IMR-90 (cell line): ENCODE data around the gene AGPS. TPM values are rescaled to one million over a fixed set of nuclear protein-coding genes. Genes with fewer than 3 reads are reported as not detected.

Experiments used
- ATAC-seq: fragments of 200-7000 bp; cut with Tn5 transposase; 2 replicates; pipeline ENCODE4 v1.9.1; 2020; ENCODE audit warnings: low read depth, mild to moderate bottlenecking, moderate library complexity
- BruUV-seq: library from RNA; stranded (reverse); fragments of 400-500 nt; replicated peaks from 2 replicates; lab custom pipeline; 2021; lab: Mats Ljungman, UMichigan
- CTCF ChIA-PET: fragments of 300-600 bp; formaldehyde crosslinking; extraction: SDS; loops from one replicate; lab custom pipeline; 2021; ENCODE audit warnings: antibody characterized with exemption; lab: Yijun Ruan, JAX
- POLR2A ChIA-PET: fragments of 300-600 bp; sonication (Branson Sonifier 250); formaldehyde crosslinking; loops from one replicate; lab custom pipeline; 2022; ENCODE audit warnings: antibody characterized with exemption; ENCODE audit not compliant: unreplicated experiment; lab: Charles Lee
- DNase-seq: peaks from one replicate; pipeline ENCODE4 v3.0.0; 2013
- H2AFZ ChIP-seq: replicated peaks from 2 replicates; pipeline ENCODE3; 2013; ENCODE audit warnings: low read length, mild to moderate bottlenecking; ENCODE audit not compliant: poor library complexity
- H2AK5ac ChIP-seq: 2 replicates; pipeline ENCODE4 v1.6.1; 2013; ENCODE audit warnings: low read depth, low read length, inconsistent platforms
- H2AK9ac ChIP-seq: replicated peaks from 2 replicates; pipeline ENCODE3; 2013; ENCODE audit warnings: mild to moderate bottlenecking, low read depth, low read length, moderate library complexity; ENCODE audit not compliant: poor library complexity
- H2BK120ac ChIP-seq: 2 replicates; pipeline ENCODE4 v1.6.1; 2013; ENCODE audit warnings: low read depth, low read length, inconsistent platforms
- H2BK15ac ChIP-seq: 3 replicates; pipeline ENCODE4 v1.6.1; 2013; ENCODE audit warnings: low read depth, low read length, inconsistent platforms
- H2BK20ac ChIP-seq: 2 replicates; pipeline ENCODE4 v1.6.1; 2013; ENCODE audit warnings: low read depth, mild to moderate bottlenecking, inconsistent platforms, low read length, moderate library complexity
- H2BK5ac ChIP-seq: 2 replicates; pipeline ENCODE4 v1.6.1; 2013; ENCODE audit warnings: mild to moderate bottlenecking, low read depth, low read length, inconsistent platforms; ENCODE audit not compliant: poor library complexity, severe bottlenecking
- H3K14ac ChIP-seq: replicated peaks from 2 replicates; pipeline ENCODE4 v1.6.1; 2013; ENCODE audit warnings: low read depth, low read length, inconsistent platforms
- H3K18ac ChIP-seq: 2 replicates; pipeline ENCODE4 v1.6.1; 2013; ENCODE audit warnings: low read depth, low read length, control low read depth
- H3K23ac ChIP-seq: 2 replicates; pipeline ENCODE4 v1.6.1; 2013; ENCODE audit warnings: low read depth, low read length, inconsistent platforms
- H3K27ac ChIP-seq: 2 replicates; pipeline ENCODE4 v1.5.1; 2013; ENCODE audit warnings: mild to moderate bottlenecking, control low read depth, low read length; ENCODE audit not compliant: insufficient read depth
- H3K27me3 ChIP-seq: 2 replicates; pipeline ENCODE4 v1.6.1; 2013; ENCODE audit warnings: low read length; ENCODE audit not compliant: control insufficient read depth, insufficient read depth
- H3K36me3 ChIP-seq: 2 replicates; pipeline ENCODE4 v1.6.1; 2013; ENCODE audit warnings: low read length, mixed read lengths; ENCODE audit not compliant: control insufficient read depth, insufficient read depth
- H3K4ac ChIP-seq: 2 replicates; pipeline ENCODE4 v1.6.1; 2013; ENCODE audit warnings: low read depth, low read length, inconsistent platforms
- H3K4me1 ChIP-seq: 2 replicates; pipeline ENCODE4 v1.6.1; 2013; ENCODE audit warnings: low read length, mixed read lengths; ENCODE audit not compliant: control insufficient read depth, insufficient read depth
- H3K4me2 ChIP-seq: 2 replicates; pipeline ENCODE4 v1.6.1; 2013; ENCODE audit warnings: low read depth, mild to moderate bottlenecking, control low read depth, low read length, moderate library complexity
- H3K4me3 ChIP-seq: 2 replicates; pipeline ENCODE4 v1.5.1; 2013; ENCODE audit warnings: low read depth, mild to moderate bottlenecking, control low read depth, low read length, moderate library complexity; ENCODE audit not compliant: insufficient read depth
- H3K56ac ChIP-seq: 2 replicates; pipeline ENCODE4 v1.6.1; 2013; ENCODE audit warnings: low read length, inconsistent platforms; ENCODE audit not compliant: insufficient read depth; ENCODE audit errors: extremely low read depth
- H3K79me1 ChIP-seq, 2 experiments: 2 replicates each; pipeline ENCODE4 v1.6.1; 2013; ENCODE audit warnings: low read length in 2 of 2, inconsistent platforms in 1 of 2, low read depth in 1 of 2
- H3K9ac ChIP-seq: 2 replicates; pipeline ENCODE4 v1.6.1; 2013; ENCODE audit warnings: low read depth, low read length, control low read depth
- H3K9me1 ChIP-seq: 2 replicates; pipeline ENCODE4 v1.6.1; 2013; ENCODE audit warnings: low read length, inconsistent platforms; ENCODE audit not compliant: insufficient read depth
- H3K9me3 ChIP-seq: 2 replicates; pipeline ENCODE4 v1.6.1; 2013; ENCODE audit warnings: low read length; ENCODE audit not compliant: control insufficient read depth, insufficient read depth
- H4K20me1 ChIP-seq: 2 replicates; pipeline ENCODE4 v1.6.1; 2013; ENCODE audit warnings: low read length, inconsistent platforms; ENCODE audit not compliant: insufficient read depth
- H4K5ac ChIP-seq: 2 replicates; pipeline ENCODE4 v1.6.1; 2013; ENCODE audit warnings: mild to moderate bottlenecking, low read depth, low read length, control low read depth
- H4K8ac ChIP-seq, 2 experiments: 2 replicates each; pipeline ENCODE4 v1.6.1; 2013; ENCODE audit warnings: low read depth in 2 of 2, low read length in 2 of 2, control low read depth in 1 of 2, inconsistent platforms in 1 of 2
- H4K91ac ChIP-seq: 2 replicates; pipeline ENCODE4 v1.6.1; 2013; ENCODE audit warnings: low read depth, low read length, inconsistent platforms; ENCODE audit not compliant: insufficient read depth
- CTCF ChIP-seq: conservative IDR thresholded peaks from 2 replicates; pipeline ENCODE4 v1.5.1; 2012; ENCODE audit warnings: mild to moderate bottlenecking, low read depth, low read length, improper control_type of control experiment
- ELK1 ChIP-seq: fragments of 150-350 bp; IDR thresholded peaks from 2 replicates; pipeline ENCODE4 v1.6.1; 2016; ENCODE audit warnings: low read depth, mild to moderate bottlenecking, low read length, moderate library complexity, borderline replicate concordance
- NFE2L2 ChIP-seq: fragments of 150-350 bp; IDR thresholded peaks from 2 replicates; pipeline ENCODE4 v1.6.1; 2016; ENCODE audit warnings: low read depth, mild to moderate bottlenecking, low read length
- POLR2A ChIP-seq: IDR thresholded peaks from 2 replicates; pipeline ENCODE4 v1.6.1; 2012; ENCODE audit warnings: mild to moderate bottlenecking, low read depth, low read length
- RAD21 ChIP-seq: IDR thresholded peaks from 2 replicates; pipeline ENCODE4 v1.6.1; 2012; ENCODE audit warnings: low read length, improper control_type of control experiment
- RCOR1 ChIP-seq: IDR thresholded peaks from 2 replicates; pipeline ENCODE4 v1.6.1; 2012; ENCODE audit warnings: mild to moderate bottlenecking, low read length, improper control_type of control experiment; ENCODE audit not compliant: insufficient replicate concordance
- WGBS, 2 experiments: methylation state at CpG; one replicate each; pipeline versions ENCODE4 v1.1.5 to v1.1.7; 2013; ENCODE audit warnings: missing lambda C conversion rate in 2 of 2; ENCODE audit not compliant: insufficient read length in 1 of 2; ENCODE audit errors: extremely low coverage in 2 of 2; 5-methylcytosine and 5-hydroxymethylcytosine counted together
- dilution Hi-C: fragments of 300-500 bp; cut with HindIII; formaldehyde crosslinking; loops from one replicate; pipeline ENCODE4 v1.14.3; 2018; ENCODE audit warnings: low sequenced_read_pairs; ENCODE audit not compliant: unreplicated experiment
- in situ Hi-C: fragments of 300-500 bp; cut with MboI; formaldehyde crosslinking; loops from 3 replicates; pipeline ENCODE4 v1.14.3; 2019; ENCODE audit warnings: low sequenced_read_pairs, inconsistent platforms, mixed read lengths
- intact Hi-C: fragments of 100-400 bp; cut with micrococcal nuclease; formaldehyde crosslinking; loops from 2 replicates; pipeline ENCODE4 v1.10.0; 2022
- polyA plus RNA-seq, 3 experiments: library from polyadenylated mRNA; depleted of rRNA; stranded (reverse); fragments of >200 nt; gene quantifications; 2 replicates each; pipeline ENCODE4 v1.2.3, GENCODE V29; 2012; ENCODE audit warnings: low replicate concordance in 1 of 3
- total RNA-seq: library from RNA; depleted of rRNA; stranded (reverse); fragments of >200 nt; gene quantifications from 2 replicates; pipeline ENCODE4 v1.2.3, GENCODE V29; 2012

AGPS gene
- total and polyA plus RNA-seq, 2 of the 4 experiments (the other 2 are of a cell fraction) = 6.6 to 18.6 TPM

DNA sequence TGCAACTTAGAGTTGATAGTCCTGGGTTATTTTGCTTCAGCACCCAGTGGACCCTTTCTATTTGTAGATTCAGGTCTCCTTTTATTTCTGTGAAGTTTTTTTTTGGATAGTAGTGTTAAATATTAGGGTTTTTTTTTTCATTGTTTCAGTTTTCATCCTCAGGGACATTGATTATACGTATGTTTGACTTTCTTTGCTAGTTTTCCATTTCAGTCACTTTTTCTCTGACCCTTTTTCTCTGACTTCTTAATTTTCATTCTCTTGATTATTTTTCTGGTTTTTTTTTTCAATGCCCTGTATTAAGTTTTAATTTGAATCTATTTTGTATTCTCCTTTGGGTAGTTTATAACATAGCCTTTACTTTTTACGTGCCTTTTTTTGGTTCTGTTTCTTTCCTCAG lies 79.4 kb downstream of the AGPS start:
- H2AK5ac ChIP-seq = no peak overlapping the region
- dilution Hi-C loops (no loop called here), in situ Hi-C loops (no loop called here), intact Hi-C loops (no loop called here)
- H3K4me1 ChIP-seq = peaks cover 3% of the 10 kb centered on the region
- no peak overlapping the region for H3K4me2 ChIP-seq
- H3K23ac ChIP-seq = no peak overlapping the region
- no peak overlapping the region for H2AFZ ChIP-seq
- no peak for ATAC-seq
- no CpG with 5 or more reads among the region's 2 CpGs for WGBS, 2 experiments
- H3K27ac ChIP-seq = no peak overlapping the region
- no peak overlapping the region for H2BK15ac ChIP-seq
- no peak for DNase-seq
- H4K91ac ChIP-seq = no peak overlapping the region
- H2BK120ac ChIP-seq = no peak overlapping the region
- H3K27me3 ChIP-seq = no peaks in the 10 kb centered on the region
- ChIA-PET POLR2A (no interaction called here), CTCF (no interaction called here)
- BruUV-seq = no TSS peak
- no peak overlapping the region for H3K56ac ChIP-seq
- H2BK20ac ChIP-seq = no peak overlapping the region
- H2BK5ac ChIP-seq = no peak overlapping the region
- peaks cover 0 to 8% of the 10 kb centered on the region in 2 experiments; a peak in 2 of 4 replicates for H3K79me1 ChIP-seq
- H3K14ac ChIP-seq = no peak overlapping the region
- 0 out of 2 replicates have a peak, but pooled peaks cover under 1% of the 10 kb centered on the region for H3K9me1 ChIP-seq
- H3K9me3 ChIP-seq = no peaks in the 10 kb centered on the region
- H2AK9ac ChIP-seq = no peak overlapping the region
- H3K9ac ChIP-seq = no peak overlapping the region
- H4K5ac ChIP-seq = no peak overlapping the region
- no peaks in the 10 kb centered on the region for H4K20me1 ChIP-seq
- H3K4ac ChIP-seq = no peak overlapping the region
- no peak for TF ChIP-seq RCOR1
- TF ChIP-seq ELK1 = no peak
- no peak for TF ChIP-seq RAD21
- no peak for TF ChIP-seq CTCF
- TF ChIP-seq POLR2A = no peak
- no peak for TF ChIP-seq NFE2L2
- H3K18ac ChIP-seq = no peak overlapping the region
- H3K4me3 ChIP-seq = no peak overlapping the region
- H4K8ac ChIP-seq = no peak overlapping the region
- peaks cover 2% of the 10 kb centered on the region; the same call in 1 of the 2 replicates for H3K36me3 ChIP-seq
